ENCODE data around the gene PLEKHA1.

The PLEKHA1 gene

DNA sequence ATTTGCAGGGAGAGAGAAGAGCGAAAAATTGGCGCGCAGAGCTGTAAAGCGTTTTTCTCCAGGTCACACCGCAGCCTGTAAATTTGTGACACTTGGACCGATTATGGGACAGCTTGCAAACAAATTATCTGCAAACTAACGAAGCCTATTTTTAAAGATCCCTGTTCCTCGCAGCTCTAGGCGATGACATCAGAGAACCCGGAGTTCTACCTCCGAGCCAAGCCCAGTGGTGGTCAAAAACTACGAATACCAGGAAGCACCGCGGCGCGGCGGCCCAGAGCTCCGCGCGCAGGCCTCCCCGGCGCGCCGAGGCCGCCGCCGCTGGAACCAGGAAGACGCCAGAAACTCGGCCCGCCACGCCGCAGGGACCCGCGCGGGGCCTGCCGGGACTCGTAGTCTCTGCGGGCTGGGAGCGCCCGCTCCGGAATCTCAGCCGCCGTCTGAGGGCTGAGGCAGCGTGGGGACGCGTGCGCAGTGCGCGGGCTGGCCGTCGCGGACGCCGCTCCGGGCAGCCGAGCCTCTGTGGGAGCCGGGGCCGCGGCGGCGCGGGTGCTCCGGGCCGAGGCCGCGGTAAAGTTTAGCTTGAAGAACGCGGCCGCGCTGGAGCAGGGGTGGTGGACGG, at the start of gene PLEKHA1:
Gene PLEKHA1 (plus strand): TSS at position 472 of the 622 bp plus-strand sequence. CDS start 18,493 bp downstream, outside the sequence.
- DNase-seq (ENCODE audit: low spot score), result peak; percentile 75

DNA sequence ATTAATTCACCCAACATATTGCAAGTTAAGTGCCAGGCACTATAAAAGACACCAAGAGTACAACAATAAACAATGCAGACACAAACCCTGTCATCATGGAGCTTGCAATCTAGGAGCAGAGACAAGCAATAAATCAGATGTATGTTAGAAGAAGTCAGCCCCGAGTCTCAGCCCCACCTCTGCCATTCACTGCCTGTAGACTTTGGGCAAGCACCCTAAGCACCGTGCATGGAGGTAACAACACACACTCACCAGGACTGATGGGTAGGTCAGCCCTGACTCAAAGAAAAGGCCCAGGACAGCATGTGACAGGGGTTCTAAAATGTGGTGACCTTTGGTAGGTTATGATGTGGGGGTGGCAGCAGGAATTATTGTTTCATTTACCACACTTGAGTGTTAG, 49.3 kb upstream of the PLEKHA1 start:
- DNase-seq (ENCODE audit: low spot score), result no peak

DNA sequence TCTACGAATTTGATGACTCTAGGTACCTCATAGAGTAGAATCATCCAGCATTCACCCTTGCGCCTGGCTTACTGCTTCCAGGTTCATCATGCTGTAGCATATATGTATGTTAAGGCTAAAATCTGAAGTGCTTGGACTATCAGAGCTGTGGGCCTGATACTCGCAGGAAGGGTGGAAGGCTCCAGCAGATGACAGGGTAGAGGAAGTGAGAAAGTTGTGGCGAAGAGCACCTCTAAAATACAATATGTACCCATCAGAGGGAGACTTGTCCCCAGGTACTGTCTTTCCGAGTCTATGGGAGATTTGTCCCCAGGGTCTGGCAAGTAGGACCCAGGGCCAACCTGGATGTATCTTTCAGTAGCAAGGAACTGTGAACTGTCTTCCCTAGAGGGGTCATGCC, 48.1 kb upstream of the PLEKHA1 start:
- no peak for DNase-seq (ENCODE audit: low spot score)

DNA sequence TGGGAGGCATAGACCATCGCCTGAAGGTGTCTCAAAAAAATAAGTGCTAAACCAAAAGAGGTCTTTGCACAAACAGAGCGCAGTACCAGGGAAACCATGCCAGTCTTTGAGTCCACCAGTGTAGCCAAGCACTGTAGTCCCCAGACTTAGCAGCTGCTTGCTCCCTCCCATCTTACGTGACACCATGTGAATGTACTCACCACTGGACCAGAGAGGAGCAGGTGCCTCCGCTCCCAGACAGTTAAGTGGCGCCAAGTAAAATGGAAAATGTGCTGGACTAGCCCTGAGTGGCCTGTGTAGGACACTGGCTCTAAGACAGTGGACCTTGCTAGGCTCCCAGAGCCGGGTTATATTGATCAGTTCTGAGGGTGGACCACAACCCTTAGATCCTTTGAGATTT, 47.7 kb upstream of the PLEKHA1 start:
- DNase-seq (ENCODE audit: low spot score), result no peak

DNA sequence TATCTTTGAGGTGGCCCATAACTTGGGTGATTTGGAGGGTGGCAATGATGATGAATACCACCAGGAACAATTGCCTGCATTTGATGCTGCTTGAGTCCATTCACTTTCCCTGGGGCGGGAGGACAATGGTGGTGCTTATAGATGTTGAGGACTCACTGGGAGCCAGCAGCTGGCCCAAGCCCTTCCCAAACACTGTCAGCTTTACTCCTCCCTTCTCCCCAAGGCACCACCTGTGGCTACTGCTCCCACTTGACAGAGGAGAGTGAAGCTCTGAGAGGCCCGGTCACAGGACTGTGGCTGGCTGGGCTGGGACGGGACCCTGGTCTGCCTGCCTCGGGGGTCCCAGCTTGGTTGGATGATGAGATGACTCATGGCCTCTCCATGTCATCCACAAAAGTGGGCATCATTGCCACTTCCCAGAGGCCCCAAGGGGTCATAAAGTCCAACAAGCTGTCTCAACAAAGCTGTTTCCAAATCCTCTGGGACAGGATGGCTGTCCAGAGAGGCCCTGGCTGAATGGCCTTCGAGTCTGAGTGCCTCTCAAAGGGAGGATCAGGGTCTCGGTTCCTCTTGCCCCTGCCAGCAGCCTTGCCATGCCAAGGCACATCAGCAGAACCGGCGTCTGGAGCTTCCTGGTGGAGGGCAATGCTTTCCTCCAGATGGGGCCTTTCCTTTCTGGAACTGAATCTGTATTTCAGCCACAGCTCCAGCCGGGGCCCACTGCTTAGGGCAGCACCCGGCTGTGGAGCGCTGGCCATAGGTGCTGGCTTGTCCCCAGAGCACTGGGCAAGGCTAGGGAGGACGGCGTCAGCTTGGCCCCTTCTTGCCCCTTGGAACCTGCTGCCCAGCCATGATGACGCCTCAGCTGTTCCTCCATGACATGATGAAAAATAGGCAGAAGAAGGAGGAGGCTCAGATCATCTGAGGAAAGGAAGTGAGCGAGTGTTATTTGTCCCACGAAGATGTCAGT, 47.0 kb upstream of the PLEKHA1 start:
- no peak for DNase-seq (ENCODE audit: low spot score)

DNA sequence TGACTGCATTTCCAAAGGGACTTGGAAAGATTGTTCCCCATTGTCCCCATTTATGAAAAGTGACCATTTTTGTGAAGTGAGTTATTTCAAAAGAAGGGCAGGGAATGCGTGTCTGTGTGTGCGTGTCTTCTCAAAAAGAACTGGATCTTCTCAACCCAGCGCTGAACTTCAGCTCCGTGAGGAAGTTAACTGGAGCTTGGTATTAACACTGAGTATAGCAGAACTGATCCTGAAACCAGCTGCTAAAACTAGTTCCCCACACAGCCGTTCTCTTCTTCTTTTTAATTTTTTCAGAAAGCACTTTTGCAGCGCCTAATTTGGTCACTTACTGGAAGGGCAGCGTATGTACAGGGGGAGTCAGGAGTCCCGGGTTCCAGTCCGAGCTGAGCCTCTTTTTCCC, 45.8 kb upstream of the PLEKHA1 start:
- DNase-seq (ENCODE audit: low spot score), result no peak

DNA sequence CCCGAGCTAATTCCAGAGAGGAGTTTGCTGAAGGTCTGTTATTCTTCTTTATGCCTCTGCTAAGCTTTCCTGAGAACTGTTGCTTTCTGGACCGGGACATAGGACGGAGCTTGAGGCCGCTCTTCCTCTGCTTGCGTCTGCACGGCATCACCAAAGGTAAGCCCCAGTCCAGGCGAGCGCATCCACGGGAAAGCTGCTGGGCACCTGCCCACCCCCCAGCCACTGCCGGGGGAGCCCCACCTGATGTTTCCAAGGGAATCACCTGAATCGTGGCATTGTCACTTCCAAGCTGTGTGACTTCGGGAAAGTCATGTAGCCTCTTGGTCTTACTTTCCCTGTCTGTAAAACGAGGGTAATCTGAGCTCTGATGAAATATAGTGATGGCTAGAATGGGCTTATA, 45.1 kb upstream of the PLEKHA1 start:
- DNase-seq (ENCODE audit: low spot score), result no peak

DNA sequence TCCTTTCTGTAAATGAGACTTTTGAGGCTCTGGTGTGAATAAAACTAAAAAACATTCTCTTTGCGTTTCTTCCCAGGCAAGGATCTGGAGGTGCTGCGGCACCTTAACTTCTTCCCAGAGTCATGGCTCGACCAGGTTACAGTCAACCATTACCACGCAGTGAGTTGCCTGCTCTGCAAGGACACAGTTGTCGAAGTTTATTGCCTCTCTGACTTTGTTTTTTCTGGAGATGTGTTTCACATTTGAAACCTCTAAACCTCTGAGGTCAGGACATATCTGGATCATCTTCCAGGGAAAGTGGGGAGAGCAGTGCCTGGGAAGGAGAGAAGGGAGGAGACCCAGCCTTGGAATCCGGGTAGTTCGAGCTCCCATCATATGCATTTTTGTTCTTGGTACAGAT, 43.4 kb upstream of the PLEKHA1 start:
- no peak for DNase-seq (ENCODE audit: low spot score)

DNA sequence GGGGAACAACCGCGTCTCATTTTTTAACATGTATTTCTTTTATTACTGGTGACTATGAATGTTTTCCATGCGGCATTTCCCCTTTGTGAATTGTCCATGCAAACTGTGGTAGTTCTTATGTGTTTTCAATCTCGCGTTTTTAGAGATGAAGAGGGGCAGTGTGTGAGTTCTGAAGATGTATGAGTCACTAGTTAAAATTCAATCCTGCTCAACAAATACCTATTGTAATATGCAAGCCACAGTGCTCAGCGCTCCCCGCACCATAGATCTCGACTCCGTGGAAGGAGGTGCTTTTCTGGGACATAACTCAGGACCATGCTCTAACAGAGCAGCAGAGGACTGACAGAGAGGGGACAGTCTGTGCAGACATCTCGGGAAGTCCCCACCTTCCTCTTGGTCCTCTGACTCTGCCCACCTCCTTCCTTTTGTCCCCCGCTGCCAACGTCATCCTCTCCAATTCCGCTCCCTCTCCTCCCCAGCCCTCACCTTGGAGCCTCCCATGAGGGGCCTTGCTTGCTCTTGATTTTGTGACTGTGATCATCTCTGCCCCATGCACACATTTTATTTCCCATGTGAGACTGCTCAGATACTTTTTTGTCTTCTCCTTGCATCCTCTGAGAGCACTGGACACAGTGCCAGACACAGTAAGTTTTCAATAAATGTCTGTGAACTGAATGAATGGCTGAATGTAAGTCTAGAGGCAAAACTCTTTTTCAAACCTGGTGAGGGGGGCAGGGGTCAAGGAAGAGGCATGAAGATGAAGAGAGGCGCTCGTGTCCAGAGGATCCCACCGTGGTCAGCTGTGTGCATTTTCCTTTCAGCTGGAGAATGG, 42.7 kb upstream of the PLEKHA1 start:
- peak; percentile 39 for DNase-seq (ENCODE audit: low spot score)

DNA sequence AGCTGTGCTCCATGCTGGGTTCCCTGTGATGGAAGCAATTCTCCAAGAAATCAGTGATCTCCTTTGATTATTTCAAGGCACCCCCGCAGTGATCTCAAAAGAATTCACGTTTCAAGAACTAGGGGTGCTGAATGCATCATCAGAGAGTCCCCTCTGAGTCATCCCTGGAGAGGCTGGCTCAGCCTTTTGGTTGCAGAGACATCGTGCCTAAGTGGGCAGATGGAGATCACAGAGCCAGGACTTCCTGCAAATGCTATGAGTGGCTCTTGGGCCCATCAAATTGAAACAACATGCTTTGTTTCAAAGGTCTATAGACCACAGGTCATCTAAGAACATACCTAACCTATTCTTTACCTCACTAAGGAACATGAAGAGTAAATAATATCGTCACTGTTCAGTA, 41.5 kb upstream of the PLEKHA1 start:
- DNase-seq (ENCODE audit: low spot score), result no peak

DNA sequence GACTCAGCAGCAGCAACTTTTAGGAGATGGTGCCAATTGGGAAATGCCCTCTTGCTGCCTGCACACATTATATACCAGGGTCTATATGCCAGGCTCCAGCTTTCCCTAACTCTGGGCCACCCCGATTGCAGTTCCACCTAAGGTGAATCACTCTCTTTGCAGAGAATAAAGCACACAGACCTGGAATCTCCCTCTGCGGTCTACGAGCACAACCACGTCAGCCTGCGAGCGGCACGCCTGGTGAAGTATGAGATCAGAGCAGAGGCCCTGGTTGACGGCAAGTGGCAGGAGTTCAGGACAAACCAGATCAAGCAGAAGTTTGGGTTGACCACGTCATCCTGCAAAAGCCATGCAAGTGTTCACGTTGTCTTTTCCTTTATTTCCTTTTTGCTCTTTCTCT, 38.2 kb upstream of the PLEKHA1 start:
- no peak for DNase-seq (ENCODE audit: low spot score)

DNA sequence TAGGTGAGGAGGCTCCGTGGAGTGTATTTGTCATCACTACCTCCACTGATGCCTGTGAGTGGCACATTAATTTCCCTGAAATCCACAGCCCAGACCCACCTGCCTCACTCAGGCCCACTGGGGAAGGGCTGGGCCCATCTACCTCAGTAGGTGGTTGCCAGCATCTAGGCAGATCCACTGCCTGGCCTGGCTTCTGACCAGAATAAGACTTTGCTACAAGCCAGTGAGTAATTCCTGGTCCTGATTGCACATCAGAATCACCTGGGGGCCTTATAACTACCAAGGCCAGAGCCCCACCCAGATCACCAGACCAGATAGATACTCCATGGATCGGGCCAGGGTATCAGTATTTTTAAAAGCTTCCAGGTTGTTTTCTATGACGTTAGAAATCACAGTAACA, 37.5 kb upstream of the PLEKHA1 start:
- no peak for DNase-seq (ENCODE audit: low spot score)

DNA sequence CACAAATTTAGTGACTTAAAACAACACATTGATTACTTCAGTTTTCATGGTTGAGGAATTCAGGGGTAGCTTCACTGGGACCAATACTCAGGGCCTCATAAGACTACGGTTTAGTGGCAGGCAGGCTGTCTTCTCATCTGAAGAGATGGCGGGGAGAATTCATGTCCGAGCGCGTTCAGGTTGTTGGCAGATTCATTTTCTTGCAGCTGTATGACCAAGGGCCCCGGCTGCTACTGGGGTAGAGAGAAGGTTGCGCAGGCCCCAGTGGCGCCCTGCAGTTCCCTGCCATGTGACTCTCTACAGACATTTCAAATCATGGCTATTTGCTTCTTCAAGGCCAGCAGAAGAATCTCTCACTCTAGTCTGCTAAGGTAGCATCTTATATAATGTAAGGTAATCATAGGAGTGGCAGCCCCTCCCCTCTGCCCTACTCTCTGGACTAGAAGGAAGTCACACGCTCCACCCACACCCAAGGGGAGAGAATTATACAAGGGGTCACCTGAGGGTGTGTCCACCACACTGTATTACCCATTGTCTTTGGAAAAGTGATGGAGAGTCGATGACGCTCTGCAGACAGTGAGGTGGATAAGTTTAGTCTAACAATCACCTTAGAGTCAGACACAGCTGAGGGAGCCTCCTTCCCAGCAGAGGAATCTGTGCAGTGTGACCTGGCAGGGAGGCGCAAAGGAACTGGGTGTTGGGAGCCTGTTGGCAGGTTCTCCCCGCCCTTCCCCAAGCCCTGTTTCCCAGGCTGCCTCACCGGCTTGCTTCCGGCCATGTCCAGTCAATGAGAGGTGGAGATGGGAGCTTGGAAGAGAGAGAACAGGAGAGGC, 35.7 kb upstream of the PLEKHA1 start:
- DNase-seq (ENCODE audit: low spot score), result no peak

DNA sequence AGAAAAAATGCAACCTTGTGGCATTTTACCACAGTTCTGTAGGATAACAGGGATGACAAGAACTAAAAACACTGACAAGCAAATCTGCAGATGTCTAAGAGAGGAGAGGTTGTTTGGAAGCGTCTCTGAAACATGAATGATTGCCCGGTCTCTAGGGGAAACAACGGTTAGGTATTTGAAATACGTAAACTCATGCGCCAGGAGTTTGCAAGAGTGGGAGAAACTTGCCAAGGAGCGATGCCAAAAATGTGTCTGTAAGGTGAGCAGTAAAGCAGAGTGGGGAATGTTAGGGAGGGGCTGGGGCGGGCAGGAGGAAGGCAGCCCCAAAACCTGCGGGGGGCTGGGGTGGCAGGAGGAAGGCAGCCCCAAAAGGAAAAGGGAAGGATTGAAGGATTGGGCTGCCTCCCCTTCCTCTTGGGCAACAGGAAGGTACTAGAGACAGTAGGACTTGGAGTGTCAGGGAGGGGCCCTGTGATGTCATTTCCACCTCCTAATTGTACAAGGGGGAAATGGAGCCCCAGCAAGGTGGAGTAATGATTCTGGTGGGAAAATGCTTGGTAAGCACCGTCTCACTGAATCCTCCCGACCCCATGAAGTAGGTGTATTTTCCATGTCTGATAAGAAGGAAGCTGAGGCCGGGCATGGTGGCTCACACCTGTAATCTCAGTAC, 33.2 kb upstream of the PLEKHA1 start:
- no peak for DNase-seq (ENCODE audit: low spot score)

DNA sequence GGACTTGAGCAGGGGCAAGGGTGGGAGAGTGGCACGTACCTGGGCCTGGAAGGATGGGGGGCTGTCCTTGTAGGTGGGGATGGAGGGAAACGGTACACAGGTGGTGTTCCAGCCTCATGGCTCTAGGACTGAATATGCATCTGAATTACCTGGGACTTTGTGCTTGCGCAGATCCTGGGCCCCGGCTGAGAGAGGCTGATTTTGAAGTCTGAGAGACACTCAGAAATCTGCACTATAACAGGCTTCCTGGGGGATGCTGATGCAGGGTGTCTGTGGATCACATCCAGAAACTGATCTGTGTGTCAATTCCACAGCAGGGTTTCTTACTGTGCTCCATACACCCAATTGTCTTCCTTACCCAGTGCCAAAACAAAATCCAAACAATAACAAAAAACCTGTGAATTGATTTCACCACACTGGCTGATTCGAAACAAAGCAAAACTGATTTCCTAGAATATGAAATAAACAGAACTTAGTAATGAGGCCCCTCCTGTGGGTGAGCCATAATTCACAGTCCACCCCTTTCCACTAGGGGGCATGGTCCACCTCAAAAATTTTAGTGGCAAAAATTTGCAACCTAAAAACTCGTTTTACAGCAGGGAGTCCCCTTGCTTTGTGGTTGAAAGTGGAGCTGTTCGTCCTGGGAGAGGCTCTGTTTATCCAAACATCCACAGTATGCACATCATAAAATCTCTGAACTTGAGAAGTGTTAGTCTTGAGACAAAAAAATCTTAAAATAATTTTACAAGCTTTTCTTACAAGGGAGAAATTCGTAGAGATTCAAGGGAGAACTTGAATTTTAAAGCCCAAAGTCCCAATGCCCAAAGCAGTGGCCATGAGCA, 32.0 kb upstream of the PLEKHA1 start:
- DNase-seq (ENCODE audit: low spot score), result peak; percentile 28

DNA sequence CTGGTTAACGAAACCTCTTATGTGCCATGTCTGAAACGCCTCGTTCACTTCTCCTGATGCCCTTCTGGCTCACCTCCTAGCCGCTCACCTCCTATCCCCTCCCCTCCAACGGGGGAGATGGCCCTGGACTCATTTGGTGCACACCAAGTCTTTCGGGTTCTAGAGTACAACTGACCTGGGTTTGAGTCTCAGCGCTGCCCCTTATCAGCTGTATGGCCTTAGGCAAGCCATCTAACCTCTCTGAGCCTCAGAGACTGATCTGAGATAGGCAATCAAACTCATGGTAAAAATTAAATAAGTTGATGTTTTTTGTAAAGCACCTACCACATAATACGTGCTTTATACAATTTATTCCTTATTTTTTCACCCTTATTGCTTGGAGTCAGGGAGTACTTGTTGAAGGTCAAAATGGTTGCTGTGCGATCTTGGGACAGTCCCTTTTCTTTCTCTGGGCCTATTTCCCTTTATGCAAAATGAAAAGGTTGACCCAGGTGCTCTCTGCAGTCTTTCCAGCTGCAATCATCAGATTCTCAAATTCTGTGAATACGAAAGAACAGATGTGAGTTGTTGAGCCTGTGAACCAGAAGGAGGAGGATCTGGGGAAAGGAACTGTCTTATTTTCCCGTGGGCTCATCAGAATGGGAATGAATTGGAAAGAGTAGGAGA, 31.2 kb upstream of the PLEKHA1 start:
- DNase-seq (ENCODE audit: low spot score), result no peak

DNA sequence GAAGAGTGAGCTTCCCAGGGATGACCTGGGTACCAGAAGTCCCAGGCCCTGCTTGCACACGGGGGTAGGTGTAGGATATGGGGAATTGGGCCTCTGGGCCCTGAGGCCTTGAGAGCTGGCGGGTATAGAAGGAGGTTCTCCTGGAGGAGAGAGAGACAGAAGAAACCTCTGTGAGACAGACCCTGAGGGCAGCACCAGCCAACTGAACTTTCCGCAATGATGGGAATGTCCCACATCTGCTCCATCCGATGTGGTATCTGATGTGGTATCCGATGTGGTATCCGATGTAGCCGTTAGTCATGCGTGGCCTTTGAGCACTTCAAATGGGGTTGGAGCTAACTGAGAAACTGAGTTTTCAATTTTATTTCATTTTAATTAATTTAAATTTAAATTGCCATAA, 30.6 kb upstream of the PLEKHA1 start:
- no peak for DNase-seq (ENCODE audit: low spot score)

DNA sequence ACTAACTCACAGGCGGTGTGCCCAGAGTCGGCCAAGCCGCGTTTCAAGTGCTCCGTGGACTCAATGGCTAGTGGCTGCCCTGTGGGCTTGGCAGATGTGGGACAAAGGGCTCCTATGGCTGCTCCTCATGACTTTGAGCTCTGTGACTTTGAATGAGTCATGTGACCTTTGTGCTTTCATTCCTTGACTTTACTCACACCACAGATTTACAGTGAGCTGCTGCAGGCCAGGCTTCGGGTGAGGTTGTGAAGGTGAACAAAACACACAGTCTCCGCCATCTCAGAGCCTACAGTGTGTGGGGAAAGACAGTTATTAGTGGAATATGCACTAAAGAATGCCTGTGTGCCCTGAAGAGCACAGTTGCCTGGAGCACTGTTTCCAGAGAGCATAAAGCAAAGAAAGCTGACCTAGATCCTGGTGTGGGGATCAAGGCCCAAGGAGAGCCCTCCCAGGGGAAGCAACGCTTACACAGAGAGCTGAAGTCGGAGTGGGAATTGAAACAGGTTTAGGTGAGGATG, 29.7 kb upstream of the PLEKHA1 start:
- no peak for DNase-seq (ENCODE audit: low spot score)

DNA sequence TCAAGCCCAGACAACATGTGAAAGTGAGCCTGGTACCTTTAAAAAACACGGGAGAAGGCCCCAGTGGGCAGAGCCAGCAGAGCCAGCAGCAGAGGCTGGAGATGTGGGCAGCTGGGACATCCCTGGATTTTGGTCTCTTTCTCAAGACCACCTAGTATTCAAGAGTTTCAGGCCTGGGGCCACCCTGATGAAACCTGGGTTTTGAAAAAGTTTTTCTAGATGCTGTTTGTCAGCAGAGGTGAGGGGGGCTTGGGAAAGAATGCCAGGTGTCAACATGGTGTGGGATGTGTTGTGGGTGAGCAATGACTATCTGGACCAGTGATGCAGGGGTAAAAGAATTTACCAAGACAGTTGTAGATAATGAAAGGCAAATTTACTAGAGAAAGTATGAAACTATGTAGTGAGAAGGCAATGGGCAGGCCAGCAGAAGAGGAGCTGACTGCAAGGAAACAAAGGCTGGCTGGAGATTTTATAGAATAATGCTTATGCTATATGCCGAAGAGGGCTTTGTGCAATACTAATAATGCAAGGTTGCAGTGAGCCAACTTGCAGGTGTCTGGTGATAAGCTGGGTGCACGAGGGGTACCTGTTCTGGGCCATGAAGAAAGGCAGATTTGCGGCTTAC, 28.1 kb upstream of the PLEKHA1 start:
- DNase-seq (ENCODE audit: low spot score), result no peak

Measured in HuH-7.5 (cell line).